K562 (cell line): ENCODE data around the gene CDK11A. TPM values are rescaled to one million over a fixed set of nuclear protein-coding genes. Genes with fewer than 3 reads are reported as not detected.
"Not testable (repeated sequence)": the region's sequence is repeated elsewhere in the genome, so short reads cannot be mapped to it uniquely, and the experiment has no call there.

Experiments used
- ATAC-seq: fragments of 200-7000 bp; cut with Tn5 transposase; 3 replicates; pipeline ENCODE4 v1.9.1; 2020; ENCODE audit warnings: moderate library complexity
- BruUV-seq: library from RNA; stranded (reverse); fragments of 400-500 nt; replicated peaks from 2 replicates; lab custom pipeline; 2021; lab: Mats Ljungman, UMichigan
- CTCF ChIA-PET: fragments of 300-600 bp; formaldehyde crosslinking; extraction: SDS; loops from one replicate; lab custom pipeline; 2021; ENCODE audit warnings: low intra/inter-chr PET ratio; lab: Yijun Ruan, JAX
- POLR2A ChIA-PET: fragments of 300-600, 350-650 bp; sonication (Branson Sonifier 250); formaldehyde crosslinking; extraction: SDS; loops from one replicate; lab custom pipeline; 2021; ENCODE audit warnings: antibody characterized with exemption, inconsistent platforms; lab: Yijun Ruan, JAX
- DNase-seq, 4 experiments: peaks; one replicate each; pipeline versions ENCODE4 v3.0.0 to v3.0.0-alpha.2; 2011 to 2018; ENCODE audit warnings: low spot score in 3 of 4, mixed read lengths in 3 of 4; ENCODE audit errors: extremely low read depth in 1 of 4
- FAIRE-seq: peaks from 2 replicates; lab custom pipeline; 2011; peaks lifted over from hg19 to GRCh38; lab: Jason Lieb, UNC
- H2AFZ ChIP-seq: 2 replicates; pipeline ENCODE4 v1.6.0; 2011; ENCODE audit warnings: low read depth, low read length, control low read depth, inconsistent platforms
- H3K27ac ChIP-seq: fragments of 200-600 bp; 3 replicates; pipeline ENCODE4 v1.8.0; 2011; ENCODE audit warnings: low read depth, mild to moderate bottlenecking, control low read depth, inconsistent platforms, low read length, moderate library complexity, mixed read lengths; ENCODE audit errors: extremely low read depth
- H3K27me3 ChIP-seq, 2 experiments: fragments of 300-600 bp in 1 of 2; 2 replicates in 1 of 2; 3 replicates in 1 of 2; pipeline versions ENCODE4 v1.6.0 to v1.8.0; 2011; ENCODE audit warnings: inconsistent platforms in 2 of 2, low read length in 2 of 2, mild to moderate bottlenecking in 1 of 2, mixed read lengths in 1 of 2, moderate library complexity in 1 of 2; ENCODE audit not compliant: control insufficient read depth in 2 of 2, insufficient read depth in 2 of 2
- H3K36me3 ChIP-seq: fragments of 300-600 bp; 3 replicates; pipeline ENCODE4 v1.8.0; 2011; ENCODE audit warnings: mild to moderate bottlenecking, low read length, inconsistent platforms; ENCODE audit not compliant: control insufficient read depth, insufficient read depth
- H3K4me1 ChIP-seq, 2 experiments: fragments of 200-600 bp in 1 of 2; replicated peaks in 1 of 2; 2 replicates in 1 of 2; 3 replicates in 1 of 2; pipeline versions ENCODE4 v1.5.1 to v1.8.0; 2011; ENCODE audit warnings: inconsistent platforms in 2 of 2, low read length in 2 of 2, mild to moderate bottlenecking in 1 of 2, mixed read lengths in 1 of 2, moderate library complexity in 1 of 2; ENCODE audit not compliant: control insufficient read depth in 2 of 2, insufficient read depth in 2 of 2
- H3K4me2 ChIP-seq: 2 replicates; pipeline ENCODE4 v1.6.1; 2011; ENCODE audit warnings: low read length, control low read depth, inconsistent platforms, mixed read lengths; ENCODE audit not compliant: insufficient read depth
- H3K4me3 ChIP-seq: fragments of 200-600 bp; sonication (generic), shearing (Covaris generic); 2 replicates; pipeline ENCODE4 v1.5.1; 2016; ENCODE audit warnings: control low read depth, inconsistent platforms
- H3K79me2 ChIP-seq: fragments of 200-600 bp; 3 replicates; pipeline ENCODE4 v1.8.0; 2011; ENCODE audit warnings: low read length, inconsistent platforms; ENCODE audit not compliant: control insufficient read depth, insufficient read depth
- H3K9ac ChIP-seq, 2 experiments: 2 replicates each; pipeline versions ENCODE4 v1.6.0 to v1.6.1; 2011; ENCODE audit warnings: low read depth in 2 of 2, low read length in 2 of 2, control low read depth in 1 of 2, inconsistent platforms in 1 of 2, mild to moderate bottlenecking in 1 of 2, mixed read lengths in 1 of 2; ENCODE audit not compliant: insufficient read depth in 1 of 2
- H3K9me1 ChIP-seq: one replicate; pipeline ENCODE4 v1.6.0; 2011; ENCODE audit warnings: inconsistent platforms, mild to moderate bottlenecking, low read length, moderate library complexity; ENCODE audit not compliant: control insufficient read depth, insufficient read depth
- H3K9me3 ChIP-seq: replicated peaks from 2 replicates; pipeline ENCODE4 v1.5.1; 2011; ENCODE audit warnings: low read depth, low read length, inconsistent platforms; ENCODE audit not compliant: control insufficient read depth, insufficient read depth
- H4K20me1 ChIP-seq: replicated peaks from 2 replicates; pipeline ENCODE4 v1.6.1; 2011; ENCODE audit warnings: low read length, inconsistent platforms, mixed read lengths; ENCODE audit not compliant: control insufficient read depth, insufficient read depth
- CREM ChIP-seq: IDR thresholded peaks from 2 replicates; pipeline ENCODE4 v1.6.1; 2014; ENCODE audit warnings: antibody characterized with exemption, low read depth
- NFE2 ChIP-seq: IDR thresholded peaks from 2 replicates; pipeline ENCODE4 v1.6.1; 2014; ENCODE audit warnings: antibody characterized with exemption, low read depth
- POLR2AphosphoS5 ChIP-seq: IDR thresholded peaks from 2 replicates; pipeline ENCODE4 v1.6.1; 2011; ENCODE audit warnings: mild to moderate bottlenecking, low read depth, low read length, moderate library complexity; ENCODE audit not compliant: control insufficient read depth, insufficient read depth
- RCOR1 ChIP-seq, 2 experiments: IDR thresholded peaks; 2 replicates each; pipeline ENCODE4 v1.6.1; 2012; ENCODE audit warnings: low read depth in 2 of 2, low read length in 2 of 2, borderline replicate concordance in 1 of 2, improper control_type of control experiment in 1 of 2
- RNF2 ChIP-seq: sonication (generic); IDR thresholded peaks from 2 replicates; pipeline ENCODE4 v1.6.1; 2016
- ZNF175 ChIP-seq: fragments of 200-800 bp; sonication (Bioruptor generic); IDR thresholded peaks from 2 replicates; pipeline ENCODE4 v1.6.1; 2016; ENCODE audit warnings: low read depth, mild to moderate bottlenecking, missing genetic modification characterization, missing compliant biosample characterization
- WGBS: fragments of 100-300 bp; shearing (Covaris generic); methylation state at CpG from one replicate; pipeline ENCODE4 v1.1.6; 2016; ENCODE audit warnings: low coverage, mixed read lengths; ENCODE audit not compliant: insufficient coverage; ENCODE audit errors: missing lambda C conversion rate; 5-methylcytosine and 5-hydroxymethylcytosine counted together
- in situ Hi-C: fragments of 300-500 bp; cut with MboI; formaldehyde crosslinking; loops from 4 replicates; pipeline ENCODE4 v1.15.0; 2018; ENCODE audit warnings: inconsistent platforms, mixed read lengths
- intact Hi-C: fragments of 100-400 bp; cut with micrococcal nuclease; formaldehyde crosslinking; loops from 2 replicates; pipeline ENCODE4 v1.14.2; 2022
- polyA plus RNA-seq, 8 experiments: library from polyadenylated mRNA; depleted of rRNA in 4 of 8; stranded (reverse) in 5 of 8; unstranded in 3 of 8; fragments of >200 nt; fragmentation: Nextera tagmentation in 2 of 8; fragmentation: Illumina TruSeq in 1 of 8; extraction: Ambion mirVana in 2 of 8; extraction: Trizol in 1 of 8; gene quantifications; 2 replicates each; pipeline versions ENCODE4 v1.2.1 to v1.2.3, GENCODE V29; 2011 to 2014; ENCODE audit warnings: inconsistent platforms in 1 of 8, missing spikeins in 1 of 8
- total RNA-seq, 7 experiments: library from RNA; depleted of rRNA in 6 of 7; stranded (reverse); fragments of >200 nt in 6 of 7; fragmentation: Illumina TruSeq in 2 of 7; extraction: Trizol in 2 of 7; gene quantifications; 2 replicates each; pipeline versions ENCODE4 v1.2.1 to v1.2.3, GENCODE V29; 2011 to 2021; ENCODE audit warnings: low replicate concordance in 1 of 7
- TF ChIP-seq, protein P1 (sequence below), 3 experiments: fragments of 200-800 bp in 1 of 3; fragments of 250-450 bp in 1 of 3; fragments of 450-650 bp in 1 of 3; sonication (Bioruptor Pico) in 1 of 3; sonication (Bioruptor generic) in 1 of 3; formaldehyde crosslinking in 1 of 3; IDR thresholded peaks; 2 replicates each; pipeline versions ENCODE4 v1.6.1 to v1.8.0; 2016 to 2022; ENCODE audit warnings: mild to moderate bottlenecking in 2 of 3, missing genetic modification characterization in 2 of 3, missing compliant biosample characterization in 1 of 3, moderate library complexity in 1 of 3
- TF ChIP-seq, protein P2 (sequence below), 2 experiments: fragments of 200-800 bp in 1 of 2; sonication (Bioruptor generic) in 1 of 2; sonication (generic) in 1 of 2; formaldehyde crosslinking in 1 of 2; IDR thresholded peaks in 1 of 2; conservative IDR thresholded peaks in 1 of 2; 2 replicates each; pipeline versions ENCODE4 v1.5.0 to v1.6.1; 2016 to 2020; ENCODE audit warnings: missing compliant biosample characterization in 1 of 2, missing genetic modification characterization in 1 of 2, missing genetic modification reagents in 1 of 2

The CDK11A gene
- total and polyA plus RNA-seq, 9 of the 15 experiments (the other 6 are each of a cell fraction or from before 2014, with no cell fraction given), result 4.5 to 71.0 (median 43.9) TPM

GRCh38 chr1:1715109-1715883 is 8.9 kb downstream of the CDK11A start:
- H3K9me1 ChIP-seq, H3K4me3 ChIP-seq, in situ Hi-C loops, BruUV-seq, H4K20me1 ChIP-seq, H3K9ac ChIP-seq, H3K4me1 ChIP-seq, H3K79me2 ChIP-seq, H3K27me3 ChIP-seq, H2AFZ ChIP-seq, intact Hi-C loops, H3K9me3 ChIP-seq, CTCF ChIA-PET: not testable (repeated sequence)
- TF ChIP-seq, protein P1, sequence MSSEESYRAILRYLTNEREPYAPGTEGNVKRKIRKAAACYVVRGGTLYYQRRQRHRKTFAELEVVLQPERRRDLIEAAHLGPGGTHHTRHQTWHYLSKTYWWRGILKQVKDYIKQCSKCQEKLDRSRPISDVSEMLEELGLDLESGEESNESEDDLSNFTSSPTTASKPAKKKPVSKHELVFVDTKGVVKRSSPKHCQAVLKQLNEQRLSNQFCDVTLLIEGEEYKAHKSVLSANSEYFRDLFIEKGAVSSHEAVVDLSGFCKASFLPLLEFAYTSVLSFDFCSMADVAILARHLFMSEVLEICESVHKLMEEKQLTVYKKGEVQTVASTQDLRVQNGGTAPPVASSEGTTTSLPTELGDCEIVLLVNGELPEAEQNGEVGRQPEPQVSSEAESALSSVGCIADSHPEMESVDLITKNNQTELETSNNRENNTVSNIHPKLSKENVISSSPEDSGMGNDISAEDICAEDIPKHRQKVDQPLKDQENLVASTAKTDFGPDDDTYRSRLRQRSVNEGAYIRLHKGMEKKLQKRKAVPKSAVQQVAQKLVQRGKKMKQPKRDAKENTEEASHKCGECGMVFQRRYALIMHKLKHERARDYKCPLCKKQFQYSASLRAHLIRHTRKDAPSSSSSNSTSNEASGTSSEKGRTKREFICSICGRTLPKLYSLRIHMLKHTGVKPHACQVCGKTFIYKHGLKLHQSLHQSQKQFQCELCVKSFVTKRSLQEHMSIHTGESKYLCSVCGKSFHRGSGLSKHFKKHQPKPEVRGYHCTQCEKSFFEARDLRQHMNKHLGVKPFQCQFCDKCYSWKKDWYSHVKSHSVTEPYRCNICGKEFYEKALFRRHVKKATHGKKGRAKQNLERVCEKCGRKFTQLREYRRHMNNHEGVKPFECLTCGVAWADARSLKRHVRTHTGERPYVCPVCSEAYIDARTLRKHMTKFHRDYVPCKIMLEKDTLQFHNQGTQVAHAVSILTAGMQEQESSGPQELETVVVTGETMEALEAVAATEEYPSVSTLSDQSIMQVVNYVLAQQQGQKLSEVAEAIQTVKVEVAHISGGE (CRISPR knock-in tag; IDR thresholded peaks at IDR 0.05), result 0 out of 6 replicates have a peak, but pooled peaks of 1 of the 3 experiments have one; percentile 26
- TF ChIP-seq RNF2, result 0 out of 2 replicates have a peak, but pooled peaks have one; percentile 24
- peak; percentile 44; the same call in 1 of the 2 replicates for TF ChIP-seq NFE2
- peak in 1 of 2 experiments; percentile 56; a peak in 2 of 4 replicates for TF ChIP-seq RCOR1 (IDR thresholded peaks at IDR 0.05; ENCODE audit: borderline replicate concordance in 1 of 2, low read depth in 2 of 2, low read length in 2 of 2)
- TF ChIP-seq, protein P2, sequence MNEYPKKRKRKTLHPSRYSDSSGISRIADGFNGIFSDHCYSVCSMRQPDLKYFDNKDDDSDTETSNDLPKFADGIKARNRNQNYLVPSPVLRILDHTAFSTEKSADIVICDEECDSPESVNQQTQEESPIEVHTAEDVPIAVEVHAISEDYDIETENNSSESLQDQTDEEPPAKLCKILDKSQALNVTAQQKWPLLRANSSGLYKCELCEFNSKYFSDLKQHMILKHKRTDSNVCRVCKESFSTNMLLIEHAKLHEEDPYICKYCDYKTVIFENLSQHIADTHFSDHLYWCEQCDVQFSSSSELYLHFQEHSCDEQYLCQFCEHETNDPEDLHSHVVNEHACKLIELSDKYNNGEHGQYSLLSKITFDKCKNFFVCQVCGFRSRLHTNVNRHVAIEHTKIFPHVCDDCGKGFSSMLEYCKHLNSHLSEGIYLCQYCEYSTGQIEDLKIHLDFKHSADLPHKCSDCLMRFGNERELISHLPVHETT (CRISPR knock-in tag; conservative IDR thresholded peaks at IDR 0.05 in 1 of 2, IDR thresholded peaks at IDR 0.05 in 1 of 2), result peak in 1 of 2 experiments; percentile 65; a peak in 1 of 4 replicates
- 0 out of 2 replicates have a peak, but pooled peaks have one; percentile 26 for TF ChIP-seq ZNF175
- TF ChIP-seq CREM, result peak; percentile 47; the same call in 1 of the 2 replicates
- TF ChIP-seq POLR2AphosphoS5, result 0 out of 2 replicates have a peak, but pooled peaks have one; percentile 17
- POLR2A ChIA-PET, result interaction anchor here (0.9 kb wide), 1 partner anchor 137 kb away, joined by 3 read pairs; no protein-coding TSS in a partner anchor
- Histone ChIP-seq H3K4me2 (peak overlapping the region; percentile 25; the same call in 1 of the 2 replicates), H3K27ac (peak overlapping the region; percentile 62; the same call in 2 of the 3 replicates), H3K36me3 (peaks cover 40% of the 10 kb centered on the region)
- FAIRE-seq (peak; percentile 65), DNase-seq (peak in 2 of 4 experiments; percentile 3 to 66), ATAC-seq (peak; percentile 94)
- WGBS, result 72% methylated on average over 10 of the region's 18 CpGs

GRCh38 chr1:1707897-1708296 is 16.3 kb downstream of the CDK11A start:
- peaks cover 18% of the 10 kb centered on the region; the same call in 1 of the 3 replicates for H3K36me3 ChIP-seq
- H3K27me3 ChIP-seq, BruUV-seq, intact Hi-C loops, H2AFZ ChIP-seq, H3K9ac ChIP-seq, FAIRE-seq, H3K9me3 ChIP-seq, POLR2A ChIA-PET, H3K79me2 ChIP-seq, H3K4me2 ChIP-seq, H3K4me3 ChIP-seq, H3K9me1 ChIP-seq, CTCF ChIA-PET, H3K27ac ChIP-seq, H3K4me1 ChIP-seq, H4K20me1 ChIP-seq, DNase-seq, ATAC-seq, in situ Hi-C loops: not testable (repeated sequence)
- no CpG with 5 or more reads among the region's 20 CpGs for WGBS
